ENCODE data around the gene GRIPAP1.

Gene GRIPAP1

GRCh38 chrX:49002091-49002935 is at the start of gene GRIPAP1:
TSS of gene GRIPAP1 (minus strand) at chrX:49002264. CDS start at chrX:49002229, 35 bp downstream.
- DNase-seq, result peak; percentile 81 to 85

GRCh38 chrX:49043987-49044281 is 41.9 kb upstream of the GRIPAP1 start:
- DNase-seq, result no peak

GRCh38 chrX:49043220-49043986 is 41.3 kb upstream of the GRIPAP1 start, which contains the start of gene TFE3:
TSS of gene TFE3 (minus strand) at chrX:49043357. CDS start at chrX:49043226, 131 bp downstream.
- DNase-seq, result peak; percentile 98 to 99

GRCh38 chrX:49042581-49043219 is 40.6 kb upstream of the GRIPAP1 start:
- no peak for DNase-seq

GRCh38 chrX:49041744-49042580 is 39.9 kb upstream of the GRIPAP1 start:
- no peak for DNase-seq

GRCh38 chrX:49040376-49040955 is 38.4 kb upstream of the GRIPAP1 start:
- DNase-seq, result no peak

- peak; percentile 35 to 42 for DNase-seq
Observed at GRCh38 chrX:49039598-49040375, 37.7 kb upstream of the GRIPAP1 start.

GRCh38 chrX:49037883-49038475 is 35.9 kb upstream of the GRIPAP1 start:
- DNase-seq, result no peak

- no peak for DNase-seq
Observed at GRCh38 chrX:49030283-49030682, 28.2 kb upstream of the GRIPAP1 start.

- DNase-seq, result no peak
Observed at GRCh38 chrX:49029876-49030275, 27.8 kb upstream of the GRIPAP1 start.

GRCh38 chrX:49019599-49020249 is 17.7 kb upstream of the GRIPAP1 start:
- DNase-seq, result no peak

GRCh38 chrX:49019050-49019449 is 17.0 kb upstream of the GRIPAP1 start:
- no peak for DNase-seq

- DNase-seq, result no peak
Observed at GRCh38 chrX:49003696-49004095, 1.6 kb upstream of the GRIPAP1 start.

- peak in 1 of 2 experiments; percentile 25 for DNase-seq
Observed at GRCh38 chrX:49001521-49002090, 458 bp downstream of the GRIPAP1 start.

GRCh38 chrX:49000636-49001035 is 1.4 kb downstream of the GRIPAP1 start:
- no peak for DNase-seq

- no peak for DNase-seq
Observed at GRCh38 chrX:48999030-48999429, 3.0 kb downstream of the GRIPAP1 start.

GRCh38 chrX:48998391-48998790 is 3.7 kb downstream of the GRIPAP1 start:
- no peak for DNase-seq

GRCh38 chrX:48997865-48998264 is 4.2 kb downstream of the GRIPAP1 start:
- no peak for DNase-seq

- DNase-seq, result no peak
Observed at GRCh38 chrX:48997455-48997854, 4.6 kb downstream of the GRIPAP1 start.

- no peak for DNase-seq
Observed at GRCh38 chrX:48996969-48997368, 5.1 kb downstream of the GRIPAP1 start.
